Fibroblast of mammary gland (primary cell): ENCODE measurements around the gene DTYMK.

Source experiments
- DNase-seq: peaks from one replicate; pipeline ENCODE4 v3.0.0-alpha.2; 2010; ENCODE audit warnings: low read depth
- H3K4me3 ChIP-seq: 2 replicates; pipeline ENCODE4 v1.5.1; 2011; ENCODE audit warnings: low read depth, mild to moderate bottlenecking, low read length, moderate library complexity; ENCODE audit not compliant: control insufficient read depth
- CTCF ChIP-seq: conservative IDR thresholded peaks from 2 replicates; pipeline ENCODE4 v1.5.1; 2011; ENCODE audit warnings: low read depth, low read length, inconsistent platforms; ENCODE audit not compliant: control insufficient read depth, insufficient read depth

The DTYMK gene

GRCh38 chr2:241636182-241637017 lies 50.2 kb downstream of the DTYMK start:
- TF ChIP-seq CTCF: no peak
- DNase-seq: no peak
- peak overlapping the region; percentile 76 for H3K4me3 ChIP-seq

- H3K4me3 ChIP-seq: peak overlapping the region; percentile 76
- TF ChIP-seq CTCF: no peak
- DNase-seq: peak; percentile 27
Observed at GRCh38 chr2:241635756-241636155, 50.9 kb downstream of the DTYMK start.

- DNase-seq: no peak
- TF ChIP-seq CTCF: no peak
- no peak overlapping the region for H3K4me3 ChIP-seq
Observed at GRCh38 chr2:241633561-241633960, 53.1 kb downstream of the DTYMK start.

- DNase-seq: no peak
- H3K4me3 ChIP-seq: no peak overlapping the region
- TF ChIP-seq CTCF: no peak
Observed at GRCh38 chr2:241632478-241633325, 53.9 kb downstream of the DTYMK start.

GRCh38 chr2:241629762-241630435 lies 56.7 kb downstream of the DTYMK start:
- DNase-seq: no peak
- no peak overlapping the region for H3K4me3 ChIP-seq
- TF ChIP-seq CTCF: no peak

GRCh38 chr2:241627675-241628074 lies 58.9 kb downstream of the DTYMK start:
- TF ChIP-seq CTCF: no peak
- no peak overlapping the region for H3K4me3 ChIP-seq
- DNase-seq: no peak
